Endothelial cell (in vitro differentiated cells): ENCODE data around the gene KRT33B. TPM values are rescaled to one million over a fixed set of nuclear protein-coding genes. Genes with fewer than 3 reads are reported as not detected.

Experiments used
- DNase-seq: peaks from one replicate; pipeline ENCODE4 v3.0.0; 2021; ENCODE audit warnings: low spot score
- H3K27ac Mint-ChIP-seq: one replicate; pipeline ENCODE4 v1.8.0; 2021; ENCODE audit warnings: mixed read lengths, inconsistent platforms; ENCODE audit not compliant: unreplicated experiment
- H3K27me3 Mint-ChIP-seq: one replicate; pipeline ENCODE4 v1.8.0; 2021; ENCODE audit warnings: mild to moderate bottlenecking, moderate library complexity, mixed read lengths, inconsistent platforms; ENCODE audit not compliant: unreplicated experiment
- H3K36me3 Mint-ChIP-seq: one replicate; pipeline ENCODE4 v1.8.0; 2021; ENCODE audit warnings: mild to moderate bottlenecking, low read depth, mixed read lengths, inconsistent platforms; ENCODE audit not compliant: unreplicated experiment
- H3K4me1 Mint-ChIP-seq: one replicate; pipeline ENCODE4 v1.8.0; 2021; ENCODE audit warnings: mild to moderate bottlenecking, mixed read lengths, inconsistent platforms; ENCODE audit not compliant: unreplicated experiment
- H3K4me3 Mint-ChIP-seq: one replicate; pipeline ENCODE4 v1.8.0; 2021; ENCODE audit warnings: mild to moderate bottlenecking, mixed read lengths, inconsistent platforms; ENCODE audit not compliant: unreplicated experiment
- H3K9me3 Mint-ChIP-seq: one replicate; pipeline ENCODE4 v1.8.0; 2021; ENCODE audit warnings: mixed read lengths, inconsistent platforms; ENCODE audit not compliant: unreplicated experiment
- CTCF ChIP-seq: fragments of 200-600 bp; sonication (generic); IDR thresholded peaks from one replicate; pipeline ENCODE4 v1.5.0; 2021; ENCODE audit warnings: antibody characterized with exemption; ENCODE audit not compliant: unreplicated experiment
- long read RNA-seq: library from polyadenylated mRNA; unstranded; transcript quantifications from one replicate; pipeline ENCODE4 v2.0.0, GENCODE V29; 2020; ENCODE audit not compliant: unreplicated experiment
- total RNA-seq: library from RNA; stranded (reverse); fragmentation: NEBNext Ultra II Directional; extraction: Animal tissue kit (Norgen Biotek cat#: 25700); gene quantifications from one replicate; pipeline ENCODE4 v1.2.1, GENCODE V29; 2021; ENCODE audit not compliant: unreplicated experiment

KRT33B gene
- total RNA-seq = not detected
- long read RNA-seq = 0 reads

- no peak for TF ChIP-seq CTCF
- Mint-ChIP-seq H3K4me3 (no peak within 1 kb of the TSS), H3K27ac (no peak within 1 kb of the TSS), H3K4me1 (no peaks in the 10 kb centered on the region), H3K36me3 (no peaks in the 10 kb centered on the region), H3K27me3 (no peaks in the 10 kb centered on the region), H3K9me3 (peaks cover 5% of the 10 kb centered on the region)
- no peak for DNase-seq
Observed at GRCh38 chr17:41369713-41370112, at the start of gene KRT33B. KRT33B (minus strand) TSS chr17:41369813; CDS start chr17:41369750, 63 bp downstream.

DNA sequence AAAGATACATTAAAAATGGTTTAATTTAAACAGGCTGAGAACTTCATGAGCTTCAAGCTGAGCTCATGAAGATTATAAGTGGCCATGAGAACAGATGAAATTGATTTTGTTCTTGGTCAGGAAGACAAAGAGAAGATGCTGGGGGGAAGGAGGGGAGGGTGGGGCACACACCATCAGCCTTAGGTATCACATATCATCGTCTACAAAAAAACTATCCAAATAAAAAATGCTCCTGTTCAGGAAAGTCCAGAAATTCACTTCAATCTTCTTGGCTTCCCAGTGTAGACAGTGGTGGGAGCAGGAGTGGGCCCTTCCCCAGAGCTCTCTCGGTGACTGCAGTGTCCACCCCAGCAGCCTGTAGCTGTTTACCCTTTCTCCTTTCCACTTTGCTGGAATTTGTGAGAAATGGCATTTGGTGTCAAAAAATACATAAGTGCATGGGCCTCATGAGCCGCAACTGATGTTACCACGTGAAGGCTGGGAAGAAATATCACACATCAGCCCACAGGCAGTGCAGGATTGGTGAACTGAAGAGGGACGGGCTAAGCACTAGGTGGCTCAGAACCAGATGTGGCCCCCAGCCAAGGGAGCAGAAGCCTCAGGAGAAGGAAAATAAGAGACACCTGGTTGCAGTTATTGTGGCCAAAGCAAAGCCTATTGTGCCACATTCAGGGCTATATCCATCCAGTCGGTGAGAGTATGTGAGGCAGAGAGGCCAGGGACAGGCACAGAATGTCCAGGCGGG is 48.7 kb upstream of the KRT33B start:
- H3K4me3 Mint-ChIP-seq = no peak overlapping the region
- H3K36me3 Mint-ChIP-seq = no peaks in the 10 kb centered on the region
- DNase-seq = no peak
- no peaks in the 10 kb centered on the region for H3K9me3 Mint-ChIP-seq
- peaks cover 1% of the 10 kb centered on the region for H3K27me3 Mint-ChIP-seq
- TF ChIP-seq CTCF = no peak
- no peak overlapping the region for H3K27ac Mint-ChIP-seq
- H3K4me1 Mint-ChIP-seq = no peaks in the 10 kb centered on the region

DNA sequence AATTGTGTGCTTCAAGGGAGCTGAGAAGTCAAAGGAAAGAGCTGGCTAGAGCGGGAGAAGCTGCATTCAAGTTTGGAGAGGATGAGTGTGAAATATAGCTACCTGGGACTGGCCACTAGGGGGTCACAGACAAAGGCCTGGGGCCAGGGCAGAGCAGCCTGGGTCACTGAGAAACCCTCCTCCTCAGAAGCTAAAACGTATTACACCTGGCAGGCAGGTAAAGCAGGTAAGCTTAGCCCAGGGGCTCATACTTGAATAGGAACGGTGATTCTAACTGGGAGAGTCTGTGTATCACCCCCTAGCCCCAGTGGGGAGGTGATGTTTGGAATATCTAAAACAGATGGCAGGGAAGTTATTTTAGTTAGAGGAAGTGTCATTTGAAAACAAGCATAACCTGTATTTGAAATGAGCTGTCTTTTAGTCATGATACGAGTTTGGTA is 48.0 kb upstream of the KRT33B start:
- no peak overlapping the region for H3K4me3 Mint-ChIP-seq
- H3K36me3 Mint-ChIP-seq = no peaks in the 10 kb centered on the region
- DNase-seq = peak; percentile 30
- peak; percentile 51 for TF ChIP-seq CTCF
- H3K4me1 Mint-ChIP-seq = no peaks in the 10 kb centered on the region
- no peaks in the 10 kb centered on the region for H3K9me3 Mint-ChIP-seq
- peaks cover 1% of the 10 kb centered on the region for H3K27me3 Mint-ChIP-seq
- H3K27ac Mint-ChIP-seq = no peak overlapping the region

GRCh38 chr17:41417127-41417526 is 47.5 kb upstream of the KRT33B start:
- Mint-ChIP-seq H3K4me3 (no peak overlapping the region), H3K4me1 (no peaks in the 10 kb centered on the region), H3K9me3 (no peaks in the 10 kb centered on the region), H3K27me3 (peaks cover 1% of the 10 kb centered on the region), H3K27ac (no peak overlapping the region), H3K36me3 (no peaks in the 10 kb centered on the region)
- no peak for DNase-seq
- TF ChIP-seq CTCF = no peak

GRCh38 chr17:41416479-41416878 is 46.9 kb upstream of the KRT33B start:
- no peaks in the 10 kb centered on the region for H3K36me3 Mint-ChIP-seq
- H3K27ac Mint-ChIP-seq = no peak overlapping the region
- H3K4me3 Mint-ChIP-seq = no peak overlapping the region
- peaks cover 1% of the 10 kb centered on the region for H3K27me3 Mint-ChIP-seq
- H3K4me1 Mint-ChIP-seq = no peaks in the 10 kb centered on the region
- no peaks in the 10 kb centered on the region for H3K9me3 Mint-ChIP-seq
- DNase-seq = no peak
- TF ChIP-seq CTCF = no peak
